ENCODE results near the gene IQCF2.

- TF ChIP-seq ZNF138 (CRISPR knock-in tag; IDR thresholded peaks at IDR 0.05; ENCODE audit: low read depth) (no peak), ATF2 (CRISPR knock-in tag; IDR thresholded peaks at IDR 0.05) (no peak), POLR2A (IDR thresholded peaks at IDR 0.05; ENCODE audit: insufficient read depth in 1 of 2, low read depth in 2 of 2, low read length in 2 of 2) (no peak), DPF2 (CRISPR knock-in tag; IDR thresholded peaks at IDR 0.05; ENCODE audit: borderline replicate concordance, low read depth) (no peak), U2AF1 (optimal IDR thresholded peaks at IDR 0.05; ENCODE audit: low read depth, low read length) (no peak), ATF4 (CRISPR knock-in tag; IDR thresholded peaks at IDR 0.05) (no peak), EP300 (IDR thresholded peaks at IDR 0.05; ENCODE audit: low read depth in 2 of 2, low read length in 2 of 2) (no peak), EP300 (CRISPR knock-in tag; IDR thresholded peaks at IDR 0.05; ENCODE audit: borderline replicate concordance) (no peak), TCF7 (IDR thresholded peaks at IDR 0.05; ENCODE audit: low read depth) (no peak), ZNF430 (CRISPR knock-in tag; IDR thresholded peaks at IDR 0.05) (no peak), CTCF (CRISPR knock-in tag; IDR thresholded peaks at IDR 0.05) (no peak), TARDBP (CRISPR knock-in tag; IDR thresholded peaks at IDR 0.05) (no peak)
Observed at GRCh38 chr3:51873253-51873766, 11.9 kb downstream of the IQCF2 start.

All from HepG2 (cell line).